PC-3 (cell line): ENCODE results near the gene KLHL34. TPM values are rescaled to one million over a fixed set of nuclear protein-coding genes. Genes with fewer than 3 reads are reported as not detected.

ENCODE experiments used
- ATAC-seq: fragments of 200-7000 bp; cut with Tn5 transposase; 2 replicates; pipeline ENCODE4 v1.9.1; 2020; ENCODE audit warnings: mild to moderate bottlenecking, moderate library complexity
- BruUV-seq: library from RNA; stranded (reverse); fragments of 400-500 nt; replicated peaks from 2 replicates; lab custom pipeline; 2021; lab: Mats Ljungman, UMichigan
- CTCF ChIA-PET: fragments of 300-600 bp; sonication (Branson Sonifier 250); formaldehyde crosslinking; loops from one replicate; lab custom pipeline; 2022; ENCODE audit warnings: antibody characterized with exemption; lab: Charles Lee
- POLR2A ChIA-PET: fragments of 300-600 bp; sonication (Branson Sonifier 250); formaldehyde crosslinking; loops from one replicate; lab custom pipeline; 2022; ENCODE audit warnings: antibody characterized with exemption; ENCODE audit not compliant: unreplicated experiment; lab: Charles Lee
- DNase-seq: peaks from one replicate; pipeline ENCODE4 v3.0.0-alpha.2; 2015
- H2AFZ ChIP-seq: fragments of 300-600 bp; sonication (generic); 2 replicates; pipeline ENCODE4 v1.6.0; 2016; ENCODE audit warnings: antibody characterized with exemption, low read length
- H3F3A ChIP-seq: fragments of 300-600 bp; sonication (generic); one replicate; pipeline ENCODE4 v1.6.0; 2017; ENCODE audit warnings: antibody characterized with exemption, low read length, control low read depth, mild to moderate bottlenecking; ENCODE audit not compliant: unreplicated experiment
- H3K27ac ChIP-seq: fragments of 300-600 bp; sonication (generic); 2 replicates; pipeline ENCODE4 v1.5.1; 2016; ENCODE audit warnings: mild to moderate bottlenecking, low read length
- H3K27me3 ChIP-seq: fragments of 300-600 bp; sonication (generic); 2 replicates; pipeline ENCODE4 v1.6.1; 2016; ENCODE audit warnings: low read length, mixed read lengths
- H3K36me3 ChIP-seq: fragments of 300-600 bp; sonication (generic); 2 replicates; pipeline ENCODE4 v1.6.1; 2016; ENCODE audit warnings: low read depth, mixed run types, low read length, mixed read lengths
- H3K4me1 ChIP-seq: fragments of 300-600 bp; sonication (generic); 2 replicates; pipeline ENCODE4 v1.5.1; 2016; ENCODE audit warnings: low read length; ENCODE audit not compliant: insufficient read depth
- H3K4me2 ChIP-seq: fragments of 300-600 bp; sonication (generic); 2 replicates; pipeline ENCODE4 v1.6.0; 2016; ENCODE audit warnings: low read length
- H3K4me3 ChIP-seq: fragments of 300-600 bp; sonication (generic); 2 replicates; pipeline ENCODE4 v1.5.1; 2016; ENCODE audit warnings: mild to moderate bottlenecking, low read length, mixed read lengths
- H3K79me2 ChIP-seq: fragments of 300-600 bp; sonication (generic); 2 replicates; pipeline ENCODE4 v1.6.1; 2017; ENCODE audit warnings: low read length, mixed read lengths
- H3K9ac ChIP-seq: fragments of 300-600 bp; sonication (generic); 2 replicates; pipeline ENCODE4 v1.6.0; 2016; ENCODE audit warnings: mild to moderate bottlenecking, low read length
- H3K9me2 ChIP-seq: fragments of 300-600 bp; sonication (generic); replicated peaks from 2 replicates; pipeline ENCODE4 v1.6.1; 2016; ENCODE audit warnings: mixed run types, low read length, mixed read lengths
- H3K9me3 ChIP-seq: fragments of 300-600 bp; sonication (generic); 2 replicates; pipeline ENCODE4 v1.6.1; 2016; ENCODE audit warnings: low read length, mixed read lengths
- H4K20me1 ChIP-seq: fragments of 300-600 bp; sonication (generic); 2 replicates; pipeline ENCODE4 v1.6.1; 2016; ENCODE audit warnings: low read length, mixed read lengths
- EZH2 ChIP-seq: fragments of 300-600 bp; sonication (generic); IDR thresholded peaks from one replicate; pipeline ENCODE4 v1.6.1; 2017; ENCODE audit warnings: antibody characterized with exemption, mild to moderate bottlenecking, low read length; ENCODE audit not compliant: unreplicated experiment
- EZH2phosphoT487 ChIP-seq: fragments of 300-600 bp; sonication (generic); IDR thresholded peaks from 2 replicates; pipeline ENCODE4 v1.6.1; 2018; ENCODE audit warnings: mild to moderate bottlenecking, antibody characterized with exemption, low read length, borderline replicate concordance
- intact Hi-C: fragments of 100-400 bp; cut with micrococcal nuclease; formaldehyde crosslinking; loops from 2 replicates; pipeline ENCODE4 v1.9.0; 2023
- total RNA-seq: library from RNA; depleted of rRNA; stranded (reverse); fragments of >200 nt; gene quantifications from 2 replicates; pipeline ENCODE4 v1.2.3, GENCODE V29; 2014
- TF ChIP-seq, protein P1 (sequence below): fragments of 300-600 bp; sonication (generic); conservative IDR thresholded peaks from 2 replicates; pipeline ENCODE4 v1.5.1; 2017; ENCODE audit warnings: antibody characterized with exemption, low read depth, mild to moderate bottlenecking, low read length

Gene KLHL34
- total RNA-seq, 1 experiment from 2014 or later, result not detected

DNA sequence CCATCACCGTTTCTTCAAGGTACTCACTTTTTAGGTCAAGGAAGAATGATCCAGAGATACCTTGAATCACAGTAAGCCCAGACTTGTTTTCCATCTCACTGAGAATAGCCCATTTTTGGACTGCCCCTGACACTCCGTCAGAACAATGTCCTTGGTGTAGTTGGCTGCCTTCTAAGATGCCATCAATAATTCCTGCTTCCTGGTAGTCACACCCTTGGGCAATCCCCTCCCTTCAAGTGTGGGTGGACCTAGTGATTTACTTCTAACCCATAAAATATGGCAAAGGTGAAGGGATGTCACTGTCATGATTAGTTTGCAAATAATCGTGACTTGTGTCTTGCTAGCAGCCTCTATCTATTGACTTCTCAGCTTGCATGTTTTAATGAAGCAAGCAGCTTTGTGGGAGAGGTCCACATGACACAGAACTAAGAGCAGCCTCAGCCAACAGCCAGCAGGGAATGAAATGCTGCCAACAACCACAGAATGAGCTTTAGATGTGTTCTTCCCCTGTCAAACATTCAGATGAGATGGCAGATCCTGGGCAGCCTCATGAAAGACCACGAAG is 20.0 kb upstream of the KLHL34 start:
- Histone ChIP-seq H3K27me3 (no peaks in the 10 kb centered on the region), H3K4me2 (no peak overlapping the region), H3K27ac (no peak overlapping the region), H3K79me2 (no peaks in the 10 kb centered on the region), H3F3A (no peaks in the 10 kb centered on the region), H3K4me3 (no peak overlapping the region), H2AFZ (no peak overlapping the region), H3K9me3 (no peaks in the 10 kb centered on the region), H3K4me1 (peaks cover 7% of the 10 kb centered on the region), H3K36me3 (no peaks in the 10 kb centered on the region), H3K9me2 (no peaks in the 10 kb centered on the region), H3K9ac (no peak overlapping the region), H4K20me1 (no peaks in the 10 kb centered on the region)
- TF ChIP-seq EZH2phosphoT487 (no peak), EZH2 (no peak)
- TF ChIP-seq, protein P1, sequence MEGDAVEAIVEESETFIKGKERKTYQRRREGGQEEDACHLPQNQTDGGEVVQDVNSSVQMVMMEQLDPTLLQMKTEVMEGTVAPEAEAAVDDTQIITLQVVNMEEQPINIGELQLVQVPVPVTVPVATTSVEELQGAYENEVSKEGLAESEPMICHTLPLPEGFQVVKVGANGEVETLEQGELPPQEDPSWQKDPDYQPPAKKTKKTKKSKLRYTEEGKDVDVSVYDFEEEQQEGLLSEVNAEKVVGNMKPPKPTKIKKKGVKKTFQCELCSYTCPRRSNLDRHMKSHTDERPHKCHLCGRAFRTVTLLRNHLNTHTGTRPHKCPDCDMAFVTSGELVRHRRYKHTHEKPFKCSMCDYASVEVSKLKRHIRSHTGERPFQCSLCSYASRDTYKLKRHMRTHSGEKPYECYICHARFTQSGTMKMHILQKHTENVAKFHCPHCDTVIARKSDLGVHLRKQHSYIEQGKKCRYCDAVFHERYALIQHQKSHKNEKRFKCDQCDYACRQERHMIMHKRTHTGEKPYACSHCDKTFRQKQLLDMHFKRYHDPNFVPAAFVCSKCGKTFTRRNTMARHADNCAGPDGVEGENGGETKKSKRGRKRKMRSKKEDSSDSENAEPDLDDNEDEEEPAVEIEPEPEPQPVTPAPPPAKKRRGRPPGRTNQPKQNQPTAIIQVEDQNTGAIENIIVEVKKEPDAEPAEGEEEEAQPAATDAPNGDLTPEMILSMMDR, result no peak
- ChIA-PET POLR2A (no interaction called here), CTCF (no interaction called here)
- no TSS peak for BruUV-seq
- ATAC-seq, result no peak
- intact Hi-C loops, result no loop called here
- peak; percentile 4 for DNase-seq

DNA sequence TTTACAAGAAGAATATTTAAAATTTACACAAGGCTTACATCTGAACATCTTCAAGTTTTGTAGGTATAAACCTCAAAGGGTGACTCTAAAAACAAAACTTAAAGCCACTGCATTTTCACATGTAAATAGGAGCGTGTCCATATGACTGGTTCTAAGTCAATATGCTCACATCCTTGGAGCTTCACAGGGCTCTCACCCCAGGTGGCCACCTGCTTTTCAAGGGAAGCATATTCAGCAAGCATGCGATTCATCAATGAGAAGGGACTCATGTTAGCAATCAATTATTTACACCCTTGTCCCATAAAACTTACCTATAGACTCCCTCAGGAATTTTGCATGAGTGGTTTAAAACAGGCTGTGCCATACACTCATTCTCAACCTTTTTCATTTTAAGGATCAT is 17.8 kb upstream of the KLHL34 start:
- DNase-seq (no peak), ATAC-seq (no peak)
- Histone ChIP-seq H4K20me1 (no peaks in the 10 kb centered on the region), H3K4me2 (no peak overlapping the region), H3K27ac (no peak overlapping the region), H3K27me3 (no peaks in the 10 kb centered on the region), H3K36me3 (no peaks in the 10 kb centered on the region), H3K9ac (no peak overlapping the region), H3K79me2 (no peaks in the 10 kb centered on the region), H3K9me3 (no peaks in the 10 kb centered on the region), H3K4me3 (no peak overlapping the region), H2AFZ (no peak overlapping the region), H3F3A (no peaks in the 10 kb centered on the region), H3K9me2 (no peaks in the 10 kb centered on the region), H3K4me1 (peaks cover 7% of the 10 kb centered on the region)
- intact Hi-C loops, result no loop called here
- ChIA-PET CTCF (no interaction called here), POLR2A (no interaction called here)
- no TSS peak for BruUV-seq
- TF ChIP-seq, protein P1, result no peak
- TF ChIP-seq EZH2phosphoT487, result no peak
- no peak for TF ChIP-seq EZH2

DNA sequence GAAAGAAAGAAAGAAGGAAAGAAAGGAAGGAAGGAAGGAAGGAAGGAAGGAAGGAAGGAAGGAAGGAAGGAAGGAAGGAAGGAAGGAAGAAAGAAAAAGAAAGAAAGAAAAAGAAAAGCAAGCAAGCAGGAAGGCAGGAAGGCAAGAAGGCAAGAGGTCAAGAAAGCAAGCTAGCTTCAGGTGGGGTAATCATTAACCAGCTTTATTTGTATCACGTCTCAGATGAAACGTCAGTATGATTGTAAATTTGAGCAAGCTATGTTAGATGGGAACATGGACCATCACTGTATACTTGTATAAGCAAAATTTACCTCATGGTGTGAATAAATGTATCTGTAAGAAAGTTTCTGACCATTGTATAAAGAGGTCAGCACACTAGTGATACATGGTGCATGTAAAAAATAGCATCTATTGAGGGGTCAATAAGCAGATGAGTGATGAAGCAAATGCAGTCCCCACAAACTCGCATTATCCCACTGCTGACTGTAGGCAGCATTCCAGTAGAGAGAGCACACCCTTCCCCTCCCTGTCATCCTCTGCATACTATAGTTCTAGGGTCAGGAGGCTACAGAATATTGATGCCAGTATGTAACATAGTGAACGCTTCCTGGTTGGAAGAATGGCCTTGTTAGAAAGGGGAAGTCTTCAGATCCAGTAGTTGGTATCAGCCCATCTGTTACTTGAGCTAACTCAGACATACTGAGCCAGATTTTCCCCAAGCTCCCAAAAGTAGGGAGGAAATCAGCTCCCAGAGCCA is 16.5 kb upstream of the KLHL34 start:
- CTCF ChIA-PET, result no interaction called here
- no peak for ATAC-seq
- Histone ChIP-seq H3F3A (no peaks in the 10 kb centered on the region), H3K4me1 (peaks cover 7% of the 10 kb centered on the region), H4K20me1 (no peaks in the 10 kb centered on the region), H3K36me3 (no peaks in the 10 kb centered on the region), H3K9me3 (no peaks in the 10 kb centered on the region), H3K9me2 (no peaks in the 10 kb centered on the region), H3K79me2 (no peaks in the 10 kb centered on the region), H3K27ac (no peak overlapping the region), H3K9ac (no peak overlapping the region), H3K4me3 (no peak overlapping the region), H2AFZ (no peak overlapping the region), H3K27me3 (no peaks in the 10 kb centered on the region), H3K4me2 (no peak overlapping the region)
- intact Hi-C loops, result no loop called here
- TF ChIP-seq EZH2phosphoT487 (no peak), EZH2 (no peak)
- TF ChIP-seq, protein P1, result no peak
- no peak for DNase-seq
- no TSS peak for BruUV-seq
- POLR2A ChIA-PET, result no interaction called here
